Mammary epithelial cell (primary cell): Measurements from ENCODE around the gene NFASC.

ENCODE experiments used
- CTCF ChIP-seq, 2 donors: IDR thresholded peaks in 1 of 2; conservative IDR thresholded peaks in 1 of 2; 2 replicates each; pipeline ENCODE4 v1.5.1; 2011 to 2012; ENCODE audit warnings: inconsistent platforms in 2 of 2, low read length in 2 of 2, mild to moderate bottlenecking in 2 of 2, control low read depth in 1 of 2, low read depth in 1 of 2; ENCODE audit not compliant: insufficient read depth in 1 of 2; ENCODE audit errors: extremely low read depth in 1 of 2
- EZH2 ChIP-seq: IDR thresholded peaks from 2 replicates; pipeline ENCODE4 v1.6.1; 2012; ENCODE audit warnings: low read length, inconsistent platforms, borderline replicate concordance

GRCh38 chr1:204943495-204943894 is 72.8 kb downstream of the NFASC start:
- no peak for TF ChIP-seq CTCF (conservative IDR thresholded peaks at IDR 0.05 in 1 of 2, IDR thresholded peaks at IDR 0.05 in 1 of 2; ENCODE audit: extremely low read depth in 1 of 2, insufficient read depth in 1 of 2, low read depth in 1 of 2, low read length in 2 of 2)
- no peak for TF ChIP-seq EZH2
